Activated T-helper 1 cell treated with anti-CD3 and anti-CD28 coated beads, Interleukin-2, amount 50 U/mL, for 16 hours (primary cell): ENCODE results near the gene CSN2.

Source experiments
- DNase-seq, 2 donors: peaks; one replicate each; pipeline ENCODE4 v3.0.0-alpha.2; 2020; ENCODE audit warnings: low read depth in 1 of 2, low spot score in 1 of 2

CSN2 gene

GRCh38 chr4:69907151-69907550, 58.4 kb downstream of the CSN2 start:
- DNase-seq = no peak
